ENCODE measurements around the gene SLC49A4.

SLC49A4 gene

GRCh38 chr3:122890077-122890719 is 95.3 kb downstream of the SLC49A4 start:
- Histone ChIP-seq H3K4me1 (ENCODE audit: control insufficient read depth in 1 of 2, insufficient read depth in 2 of 2, low read length in 2 of 2) (peaks cover 14 to 22% of the 10 kb centered on the region in 2 experiments), H3K36me3 (ENCODE audit: control insufficient read depth in 1 of 2, insufficient read depth in 2 of 2, low read length in 2 of 2) (peaks cover 0 to 2% of the 10 kb centered on the region in 2 experiments)

GRCh38 chr3:122890720-122891220 is 95.9 kb downstream of the SLC49A4 start:
- no peaks in the 10 kb centered on the region for H3K79me2 ChIP-seq (ENCODE audit: control insufficient read depth, insufficient read depth, low read length, poor library complexity)
- H4K91ac ChIP-seq (ENCODE audit: low read depth, low read length), result peak overlapping the region; percentile 78
- H2BK120ac ChIP-seq (ENCODE audit: insufficient read depth, low read length, poor library complexity), result peak overlapping the region; percentile 32
- H2AK5ac ChIP-seq (ENCODE audit: low read length), result peak overlapping the region; percentile 33
- H4K12ac ChIP-seq (ENCODE audit: low read depth, low read length), result peak overlapping the region; percentile 44
- peaks cover 0 to under 1% of the 10 kb centered on the region in 2 experiments for H3K36me3 ChIP-seq (ENCODE audit: control insufficient read depth in 1 of 2, insufficient read depth in 2 of 2, low read length in 2 of 2)
- peak overlapping the region; percentile 7 for H3K27ac ChIP-seq (ENCODE audit: low read depth, low read length)
- H2BK5ac ChIP-seq (ENCODE audit: low read depth, low read length, poor library complexity), result peak overlapping the region; percentile 55
- DNase-seq, result no peak
- H3K4me3 ChIP-seq (ENCODE audit: low read depth, low read length), result no peak overlapping the region
- peak overlapping the region; percentile 27 for H3K14ac ChIP-seq (ENCODE audit: low read length)
- peaks cover 10% of the 10 kb centered on the region for H3K79me1 ChIP-seq (ENCODE audit: low read length)
- peak overlapping the region; percentile 64 for H2BK12ac ChIP-seq (ENCODE audit: low read length)
- H3K23ac ChIP-seq (ENCODE audit: low read length), result no peak overlapping the region
- H3K9ac ChIP-seq (ENCODE audit: low read length), result no peak overlapping the region
- H3K27me3 ChIP-seq (ENCODE audit: insufficient read depth, low read length), result no peaks in the 10 kb centered on the region
- no peak overlapping the region for H2AFZ ChIP-seq (ENCODE audit: insufficient read depth, low read length, poor library complexity)
- H3K18ac ChIP-seq (ENCODE audit: low read length), result peak overlapping the region; percentile 62
- no peak overlapping the region for H3K4me2 ChIP-seq (ENCODE audit: low read length)
- peak overlapping the region; percentile 40 for H3K4ac ChIP-seq (ENCODE audit: low read depth, low read length)
- H3K9me3 ChIP-seq (ENCODE audit: insufficient read depth, low read depth, low read length), result no peaks in the 10 kb centered on the region
- H3K4me1 ChIP-seq (ENCODE audit: control insufficient read depth in 1 of 2, insufficient read depth in 2 of 2, low read length in 2 of 2), result peaks cover 14 to 22% of the 10 kb centered on the region in 2 experiments
- H4K8ac ChIP-seq (ENCODE audit: low read depth, low read length), result no peak overlapping the region
- WGBS (ENCODE audit: extremely low coverage, insufficient coverage, insufficient read length), result no CpG with 5 or more reads among the region's 4 CpGs

More at GRCh38 chr3:122890077-122890719, 95.3 kb downstream of the SLC49A4 start:
- H4K91ac ChIP-seq (ENCODE audit: low read depth, low read length), result peak overlapping the region; percentile 15
- no peak overlapping the region for H3K14ac ChIP-seq (ENCODE audit: low read length)
- no peak overlapping the region for H3K23ac ChIP-seq (ENCODE audit: low read length)
- no peaks in the 10 kb centered on the region for H3K27me3 ChIP-seq (ENCODE audit: insufficient read depth, low read length)
- H3K4ac ChIP-seq (ENCODE audit: low read depth, low read length), result no peak overlapping the region
- H3K9ac ChIP-seq (ENCODE audit: low read length), result no peak overlapping the region
- H3K4me2 ChIP-seq (ENCODE audit: low read length), result no peak overlapping the region
- no peaks in the 10 kb centered on the region for H3K9me3 ChIP-seq (ENCODE audit: insufficient read depth, low read depth, low read length)
- H3K79me2 ChIP-seq (ENCODE audit: control insufficient read depth, insufficient read depth, low read length, poor library complexity), result no peaks in the 10 kb centered on the region
- peaks cover 10% of the 10 kb centered on the region for H3K79me1 ChIP-seq (ENCODE audit: low read length)
- no peak overlapping the region for H4K8ac ChIP-seq (ENCODE audit: low read depth, low read length)
- peak in 1 of 2 donors; percentile 32 for DNase-seq
- peak overlapping the region; percentile 28 for H2BK5ac ChIP-seq (ENCODE audit: low read depth, low read length, poor library complexity)
- H2BK12ac ChIP-seq (ENCODE audit: low read length), result no peak overlapping the region
- no peak overlapping the region for H4K12ac ChIP-seq (ENCODE audit: low read depth, low read length)
- H2AFZ ChIP-seq (ENCODE audit: insufficient read depth, low read length, poor library complexity), result no peak overlapping the region
- no CpG with 5 or more reads among the region's 6 CpGs for WGBS (ENCODE audit: extremely low coverage, insufficient coverage, insufficient read length)
- no peak overlapping the region for H2BK120ac ChIP-seq (ENCODE audit: insufficient read depth, low read length, poor library complexity)
- H3K4me3 ChIP-seq (ENCODE audit: low read depth, low read length), result no peak overlapping the region
- H3K27ac ChIP-seq (ENCODE audit: low read depth, low read length), result peak overlapping the region; percentile 7
- no peak overlapping the region for H3K18ac ChIP-seq (ENCODE audit: low read length)
- H2AK5ac ChIP-seq (ENCODE audit: low read length), result no peak overlapping the region

GRCh38 chr3:122892118-122892960 is 97.5 kb downstream of the SLC49A4 start:
- Histone ChIP-seq H2AFZ (ENCODE audit: insufficient read depth, low read length, poor library complexity) (no peak overlapping the region), H3K36me3 (ENCODE audit: control insufficient read depth in 1 of 2, insufficient read depth in 2 of 2, low read length in 2 of 2) (no peaks in the 10 kb centered on the region), H4K12ac (ENCODE audit: low read depth, low read length) (no peak overlapping the region), H3K27ac (ENCODE audit: low read depth, low read length) (no peak overlapping the region), H3K9me3 (ENCODE audit: insufficient read depth, low read depth, low read length) (no peaks in the 10 kb centered on the region), H3K27me3 (ENCODE audit: insufficient read depth, low read length) (no peaks in the 10 kb centered on the region), H3K79me1 (ENCODE audit: low read length) (peaks cover 10% of the 10 kb centered on the region), H3K23ac (ENCODE audit: low read length) (no peak overlapping the region), H3K4me1 (ENCODE audit: control insufficient read depth in 1 of 2, insufficient read depth in 2 of 2, low read length in 2 of 2) (peaks cover 14 to 22% of the 10 kb centered on the region in 2 experiments), H4K8ac (ENCODE audit: low read depth, low read length) (no peak overlapping the region), H3K9ac (ENCODE audit: low read length) (no peak overlapping the region), H2BK120ac (ENCODE audit: insufficient read depth, low read length, poor library complexity) (no peak overlapping the region), H3K4ac (ENCODE audit: low read depth, low read length) (no peak overlapping the region), H2AK5ac (ENCODE audit: low read length) (no peak overlapping the region), H2BK12ac (ENCODE audit: low read length) (peak overlapping the region; percentile 20), H3K14ac (ENCODE audit: low read length) (no peak overlapping the region), H4K91ac (ENCODE audit: low read depth, low read length) (no peak overlapping the region), H3K4me3 (ENCODE audit: low read depth, low read length) (no peak overlapping the region), H3K4me2 (ENCODE audit: low read length) (no peak overlapping the region), H3K18ac (ENCODE audit: low read length) (no peak overlapping the region), H3K79me2 (ENCODE audit: control insufficient read depth, insufficient read depth, low read length, poor library complexity) (no peaks in the 10 kb centered on the region), H2BK5ac (ENCODE audit: low read depth, low read length, poor library complexity) (no peak overlapping the region)
- no peak for DNase-seq
- WGBS (ENCODE audit: extremely low coverage, insufficient coverage, insufficient read length), result no CpG with 5 or more reads among the region's 21 CpGs

- H3K27me3 ChIP-seq (ENCODE audit: insufficient read depth, low read length), result no peaks in the 10 kb centered on the region
These were observed 98.4 kb downstream of the SLC49A4 start for GRCh38 chr3:122893282-122893681.

More at GRCh38 chr3:122893282-122893681, 98.4 kb downstream of the SLC49A4 start:
- no peaks in the 10 kb centered on the region for H3K36me3 ChIP-seq (ENCODE audit: control insufficient read depth in 1 of 2, insufficient read depth in 2 of 2, low read length in 2 of 2)
- no peak overlapping the region for H3K4ac ChIP-seq (ENCODE audit: low read depth, low read length)
- no CpG with 5 or more reads among the region's 8 CpGs for WGBS (ENCODE audit: extremely low coverage, insufficient coverage, insufficient read length)
- H3K9ac ChIP-seq (ENCODE audit: low read length), result no peak overlapping the region
- no peak overlapping the region for H3K14ac ChIP-seq (ENCODE audit: low read length)
- no peak overlapping the region for H2AFZ ChIP-seq (ENCODE audit: insufficient read depth, low read length, poor library complexity)
- no peak overlapping the region for H4K8ac ChIP-seq (ENCODE audit: low read depth, low read length)
- no peaks in the 10 kb centered on the region for H3K79me2 ChIP-seq (ENCODE audit: control insufficient read depth, insufficient read depth, low read length, poor library complexity)
- no peak overlapping the region for H2BK120ac ChIP-seq (ENCODE audit: insufficient read depth, low read length, poor library complexity)
- H2BK12ac ChIP-seq (ENCODE audit: low read length), result no peak overlapping the region
- no peak overlapping the region for H4K12ac ChIP-seq (ENCODE audit: low read depth, low read length)
- no peak overlapping the region for H3K4me3 ChIP-seq (ENCODE audit: low read depth, low read length)
- H2BK5ac ChIP-seq (ENCODE audit: low read depth, low read length, poor library complexity), result no peak overlapping the region
- H3K18ac ChIP-seq (ENCODE audit: low read length), result no peak overlapping the region
- H3K4me2 ChIP-seq (ENCODE audit: low read length), result no peak overlapping the region
- peak; percentile 36 to 62 for DNase-seq
- H3K9me3 ChIP-seq (ENCODE audit: insufficient read depth, low read depth, low read length), result no peaks in the 10 kb centered on the region
- no peak overlapping the region for H2AK5ac ChIP-seq (ENCODE audit: low read length)
- peaks cover 14 to 22% of the 10 kb centered on the region in 2 experiments for H3K4me1 ChIP-seq (ENCODE audit: control insufficient read depth in 1 of 2, insufficient read depth in 2 of 2, low read length in 2 of 2)
- peaks cover 10% of the 10 kb centered on the region for H3K79me1 ChIP-seq (ENCODE audit: low read length)
- no peak overlapping the region for H3K23ac ChIP-seq (ENCODE audit: low read length)
- H4K91ac ChIP-seq (ENCODE audit: low read depth, low read length), result no peak overlapping the region
- no peak overlapping the region for H3K27ac ChIP-seq (ENCODE audit: low read depth, low read length)

Measured in trophoblast cell (in vitro differentiated cells and primary cell).